Measurements from ENCODE around the gene RALGDS.

RALGDS gene

GRCh38 chr9:133115604-133116345 is 5.3 kb downstream of the RALGDS start:
- DNase-seq, result peak; percentile 54
- H3K36me3 Mint-ChIP-seq, result peaks cover 3% of the 10 kb centered on the region
- H3K9me3 Mint-ChIP-seq, result no peaks in the 10 kb centered on the region
- H3K27me3 Mint-ChIP-seq, result no peaks in the 10 kb centered on the region
- H3K4me3 Mint-ChIP-seq, result no peak overlapping the region
- CTCF ChIA-PET, result interaction anchor here (0.7 to 23.0 kb wide), 6 partner anchors 13 to 94 kb away, joined by 3 to 357 read pairs (median 4); no protein-coding TSS in a partner anchor
- H3K27ac Mint-ChIP-seq, result peak overlapping the region; percentile 77
- peaks cover 74% of the 10 kb centered on the region for H3K4me1 Mint-ChIP-seq

- DNase-seq, result no peak
- H3K4me1 Mint-ChIP-seq, result peaks cover 69% of the 10 kb centered on the region
- H3K27ac Mint-ChIP-seq, result peak overlapping the region; percentile 77
- H3K4me3 Mint-ChIP-seq, result no peak overlapping the region
- no peaks in the 10 kb centered on the region for H3K27me3 Mint-ChIP-seq
- CTCF ChIA-PET, result interaction anchor here (0.7 to 23.0 kb wide), 6 partner anchors 12 to 93 kb away, joined by 3 to 357 read pairs (median 4); no protein-coding TSS in a partner anchor
- peaks cover 6% of the 10 kb centered on the region for H3K36me3 Mint-ChIP-seq
- no peaks in the 10 kb centered on the region for H3K9me3 Mint-ChIP-seq
These were observed 6.0 kb downstream of the RALGDS start for GRCh38 chr9:133114886-133115603.

GRCh38 chr9:133113949-133114885 is 6.8 kb downstream of the RALGDS start:
- CTCF ChIA-PET, result interaction anchor here (0.6 to 23.0 kb wide), 4 partner anchors 11 to 92 kb away, joined by 3 to 357 read pairs (median 14); no protein-coding TSS in a partner anchor
- Mint-ChIP-seq H3K4me1 (peaks cover 62% of the 10 kb centered on the region), H3K27ac (peak overlapping the region; percentile 42), H3K36me3 (peaks cover 13% of the 10 kb centered on the region), H3K4me3 (no peak overlapping the region), H3K9me3 (no peaks in the 10 kb centered on the region), H3K27me3 (no peaks in the 10 kb centered on the region)
- DNase-seq, result no peak

- Mint-ChIP-seq H3K36me3 (peaks cover 18% of the 10 kb centered on the region), H3K27me3 (no peaks in the 10 kb centered on the region), H3K4me1 (peaks cover 55% of the 10 kb centered on the region), H3K4me3 (no peak overlapping the region), H3K9me3 (no peaks in the 10 kb centered on the region), H3K27ac (peak overlapping the region; percentile 60)
- no peak for DNase-seq
- CTCF ChIA-PET, result interaction anchor here (1.1 to 23.0 kb wide), 4 partner anchors 10 to 91 kb away, joined by 3 to 357 read pairs (median 14); no protein-coding TSS in a partner anchor
These were observed 7.7 kb downstream of the RALGDS start for GRCh38 chr9:133113163-133113948.

- CTCF ChIA-PET, result interaction anchor here (1.1 to 23.0 kb wide), 4 partner anchors 9 to 91 kb away, joined by 3 to 357 read pairs (median 14); no protein-coding TSS in a partner anchor
- Mint-ChIP-seq H3K4me3 (no peak overlapping the region), H3K36me3 (peaks cover 24% of the 10 kb centered on the region), H3K4me1 (peaks cover 50% of the 10 kb centered on the region), H3K27ac (peak overlapping the region; percentile 14), H3K9me3 (no peaks in the 10 kb centered on the region), H3K27me3 (no peaks in the 10 kb centered on the region)
- DNase-seq, result no peak
These were observed 8.4 kb downstream of the RALGDS start for GRCh38 chr9:133112663-133113026.

- Mint-ChIP-seq H3K27me3 (no peaks in the 10 kb centered on the region), H3K9me3 (no peaks in the 10 kb centered on the region), H3K27ac (no peak overlapping the region), H3K4me3 (no peak overlapping the region), H3K4me1 (peaks cover 44% of the 10 kb centered on the region), H3K36me3 (peaks cover 26% of the 10 kb centered on the region)
- CTCF ChIA-PET, result interaction anchor here (0.6 to 23.0 kb wide), 4 partner anchors 9 to 556 kb away, joined by 3 to 357 read pairs (median 14); no protein-coding TSS in a partner anchor
- no peak for DNase-seq
These were observed 9.0 kb downstream of the RALGDS start for GRCh38 chr9:133111808-133112662.

GRCh38 chr9:133109931-133110650 is 10.9 kb downstream of the RALGDS start:
- CTCF ChIA-PET, result interaction anchor here (1.0 to 23.0 kb wide), 4 partner anchors 8 to 62 kb away, joined by 3 to 357 read pairs (median 4); no protein-coding TSS in a partner anchor
- peaks cover 35% of the 10 kb centered on the region for H3K4me1 Mint-ChIP-seq
- DNase-seq, result no peak
- H3K4me3 Mint-ChIP-seq, result no peak overlapping the region
- no peaks in the 10 kb centered on the region for H3K27me3 Mint-ChIP-seq
- peak overlapping the region; percentile 42 for H3K27ac Mint-ChIP-seq
- no peaks in the 10 kb centered on the region for H3K9me3 Mint-ChIP-seq
- peaks cover 30% of the 10 kb centered on the region for H3K36me3 Mint-ChIP-seq

- Mint-ChIP-seq H3K27ac (peak overlapping the region; percentile 19), H3K4me3 (no peak overlapping the region), H3K36me3 (peaks cover 34% of the 10 kb centered on the region), H3K27me3 (no peaks in the 10 kb centered on the region), H3K4me1 (peaks cover 24% of the 10 kb centered on the region), H3K9me3 (no peaks in the 10 kb centered on the region)
- no peak for DNase-seq
- CTCF ChIA-PET, result interaction anchor here (1.1 to 23.0 kb wide), 2 partner anchors 9 to 38 kb away, joined by 4 to 357 read pairs; no protein-coding TSS in a partner anchor
These were observed 12.0 kb downstream of the RALGDS start for GRCh38 chr9:133108794-133109641.

GRCh38 chr9:133107961-133108793 is 12.9 kb downstream of the RALGDS start:
- Mint-ChIP-seq H3K4me3 (no peak overlapping the region), H3K27ac (no peak overlapping the region), H3K9me3 (no peaks in the 10 kb centered on the region), H3K27me3 (no peaks in the 10 kb centered on the region), H3K4me1 (peaks cover 15% of the 10 kb centered on the region), H3K36me3 (peaks cover 34% of the 10 kb centered on the region)
- CTCF ChIA-PET, result interaction anchor here (0.9 to 23.0 kb wide), 6 partner anchors 10 to 83 kb away, joined by 3 to 357 read pairs (median 4); no protein-coding TSS in a partner anchor
- DNase-seq, result peak; percentile 10

- H3K36me3 Mint-ChIP-seq, result peaks cover 37% of the 10 kb centered on the region
- CTCF ChIA-PET, result interaction anchor here (0.9 to 23.0 kb wide), 7 partner anchors 11 to 82 kb away, joined by 3 to 357 read pairs (median 4); no protein-coding TSS in a partner anchor
These were observed 13.8 kb downstream of the RALGDS start for GRCh38 chr9:133107245-133107722.

More at GRCh38 chr9:133107245-133107722, 13.8 kb downstream of the RALGDS start:
- Mint-ChIP-seq H3K9me3 (no peaks in the 10 kb centered on the region), H3K27me3 (no peaks in the 10 kb centered on the region), H3K4me1 (peaks cover 7% of the 10 kb centered on the region), H3K27ac (no peak overlapping the region), H3K4me3 (no peak overlapping the region)
- no peak for DNase-seq

Measured in activated naive CD4-positive, alpha-beta T cell treated with anti-CD3 and anti-CD28 coated beads, Interleukin-2, amount 10 ng/mL, durations not matched to agents 7 days and 5 days (primary cell).